CD8-positive, alpha-beta memory T cell (primary cell): ENCODE measurements around the gene ARHGEF40. TPM values are rescaled to one million over a fixed set of nuclear protein-coding genes. Genes with fewer than 3 reads are reported as not detected.
A peak's percentile ranks its signal among the peaks of the same experiment; 100 is the strongest.

Experiments
- CTCF ChIA-PET: fragments of 350-600 bp; sonication (Branson Sonifier 250); formaldehyde crosslinking; loops from one replicate; lab custom pipeline; 2021; ENCODE audit warnings: antibody characterized with exemption; lab: Charles Lee
- POLR2A ChIA-PET: fragments of 350-600 bp; sonication (Branson Sonifier 250); formaldehyde crosslinking; loops from one replicate; lab custom pipeline; 2021; ENCODE audit warnings: antibody characterized with exemption; lab: Charles Lee
- DNase-seq, 5 donors: peaks; one replicate each; pipeline versions ENCODE4 v3.0.0 to v3.0.0-alpha.2; 2020 to 2022; ENCODE audit warnings: mixed read lengths in 1 of 5
- H3K27ac ChIP-seq: one replicate; pipeline ENCODE4 v1.7.0; 2013; ENCODE audit warnings: low read depth, mild to moderate bottlenecking, low read length, moderate library complexity
- H3K27me3 ChIP-seq: 2 replicates; pipeline ENCODE4 v1.7.0; 2013; ENCODE audit warnings: low read length, mild to moderate bottlenecking; ENCODE audit not compliant: insufficient read depth, poor library complexity, severe bottlenecking
- H3K36me3 ChIP-seq: 2 replicates; pipeline ENCODE4 v1.7.0; 2013; ENCODE audit warnings: mild to moderate bottlenecking, low read length, moderate library complexity; ENCODE audit not compliant: insufficient read depth
- H3K4me1 ChIP-seq: 2 replicates; pipeline ENCODE4 v1.7.0; 2013; ENCODE audit warnings: mild to moderate bottlenecking, low read length, moderate library complexity; ENCODE audit not compliant: insufficient read depth
- H3K4me3 ChIP-seq: 2 replicates; pipeline ENCODE4 v1.7.0; 2013; ENCODE audit warnings: mild to moderate bottlenecking, low read length
- H3K9me3 ChIP-seq: 2 replicates; pipeline ENCODE4 v1.7.0; 2013; ENCODE audit warnings: mild to moderate bottlenecking, low read length
- H3K27ac Mint-ChIP-seq, 8 donors: one replicate each; pipeline ENCODE4 v1.8.0; 2020 to 2021; ENCODE audit warnings: mixed read lengths in 8 of 8, mild to moderate bottlenecking in 6 of 8, inconsistent platforms in 3 of 8, moderate library complexity in 3 of 8
- H3K27me3 Mint-ChIP-seq, 2 donors: one replicate each; pipeline ENCODE4 v1.8.0; 2020 to 2021; ENCODE audit warnings: mixed read lengths in 2 of 2, mild to moderate bottlenecking in 1 of 2, moderate library complexity in 1 of 2
- H3K36me3 Mint-ChIP-seq, 3 donors: one replicate each; pipeline ENCODE4 v1.8.0; 2020 to 2021; ENCODE audit warnings: mixed read lengths in 3 of 3, inconsistent platforms in 1 of 3, mild to moderate bottlenecking in 1 of 3
- H3K4me1 Mint-ChIP-seq, 3 donors: one replicate each; pipeline ENCODE4 v1.8.0; 2020 to 2021; ENCODE audit warnings: mixed read lengths in 3 of 3, inconsistent platforms in 1 of 3, mild to moderate bottlenecking in 1 of 3
- H3K4me3 Mint-ChIP-seq, 7 donors: one replicate each; pipeline ENCODE4 v1.8.0; 2020 to 2021; ENCODE audit warnings: mixed read lengths in 7 of 7, mild to moderate bottlenecking in 6 of 7, moderate library complexity in 4 of 7, inconsistent platforms in 2 of 7
- H3K9me3 Mint-ChIP-seq, 5 donors: one replicate each; pipeline ENCODE4 v1.8.0; 2020 to 2022; ENCODE audit warnings: mixed read lengths in 5 of 5, mild to moderate bottlenecking in 3 of 5, moderate library complexity in 2 of 5, inconsistent platforms in 1 of 5
- polyA plus RNA-seq: library from polyadenylated mRNA; unstranded; fragments of 300-500 nt; fragmentation: Illumina TruSeq; gene quantifications from one replicate; pipeline ENCODE4 v1.2.3, GENCODE V29; 2021
- total RNA-seq, 2 experiments: library from RNA; stranded (reverse); gene quantifications; one replicate each; pipeline ENCODE4 v1.2.3, GENCODE V29; 2021

Gene ARHGEF40
- total and polyA plus RNA-seq, 3 experiments from 2014 or later: 0.16 to 0.40 (median 0.39) TPM

DNA sequence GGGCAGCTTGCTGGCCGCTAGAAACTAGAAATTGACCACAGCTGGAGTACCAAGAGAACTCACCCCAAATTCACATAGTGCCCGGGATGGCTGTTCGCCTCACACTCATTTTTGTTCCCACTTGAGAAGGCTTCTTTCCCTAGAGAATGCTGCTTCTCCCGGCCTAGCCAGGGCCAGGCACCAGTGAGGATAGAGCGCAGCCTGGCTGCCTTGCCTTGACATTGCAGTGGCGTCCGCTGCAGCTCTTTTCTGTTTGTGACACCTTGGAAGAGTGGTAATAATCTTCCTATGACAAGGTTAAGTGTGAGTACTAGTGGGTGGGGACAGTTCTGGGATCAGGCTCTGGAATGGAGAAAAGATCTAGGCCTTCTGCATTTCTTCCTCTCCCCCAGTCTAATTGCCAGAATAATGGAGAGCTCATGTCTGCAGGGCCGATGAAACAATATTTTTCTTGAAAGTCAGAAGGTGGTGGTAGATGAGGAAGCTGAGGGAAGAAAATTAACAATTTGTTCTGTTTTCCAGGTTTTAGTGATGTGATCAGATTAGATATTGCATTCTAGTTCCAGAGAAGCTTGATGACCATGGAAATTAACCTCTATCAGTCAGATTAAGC lies 34.5 kb downstream of the ARHGEF40 start:
- peaks cover 0 to 2% (median 0%) of the 10 kb centered on the region in 5 donors for H3K9me3 Mint-ChIP-seq
- POLR2A ChIA-PET: interaction anchor here (1.0 to 2.8 kb wide), 6 partner anchors 12 to 89 kb away, joined by 4 to 11 read pairs (median 8); partner anchors contain the start of gene NDRG2

DNA sequence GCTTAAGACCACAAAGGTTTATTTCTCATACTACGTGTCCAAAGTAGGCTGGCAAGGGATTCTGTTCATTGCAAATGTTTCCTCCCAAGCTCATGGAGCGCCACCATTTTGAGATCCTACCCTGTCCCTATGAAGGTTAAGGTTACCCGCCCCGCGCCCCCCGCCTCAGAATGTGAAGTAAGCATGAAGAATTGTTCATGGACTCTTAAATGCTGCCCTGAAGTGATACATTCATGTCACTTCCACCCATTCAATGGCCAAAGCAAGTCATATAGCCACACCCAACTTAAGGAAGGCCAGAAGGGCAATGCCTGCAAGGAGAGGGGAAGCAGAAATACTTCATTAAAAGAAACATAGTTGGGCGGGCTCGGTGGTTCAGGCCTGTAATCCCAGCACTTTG lies 35.0 kb downstream of the ARHGEF40 start:
- peaks cover 13 to 21% (median 20%) of the 10 kb centered on the region in 3 donors for H3K4me1 Mint-ChIP-seq
- POLR2A ChIA-PET: interaction anchor here (1.0 to 2.8 kb wide), 6 partner anchors 12 to 90 kb away, joined by 4 to 11 read pairs (median 8); partner anchors contain the start of gene NDRG2

More for the DNA sequence above, 34.5 kb downstream of the ARHGEF40 start:
- Histone ChIP-seq H3K27me3 (no peaks in the 10 kb centered on the region), H3K9me3 (no peaks in the 10 kb centered on the region), H3K27ac (peak overlapping the region; percentile 98), H3K4me3 (peak overlapping the region; percentile 99), H3K36me3 (no peaks in the 10 kb centered on the region), H3K4me1 (peaks cover 17% of the 10 kb centered on the region)
- H3K4me1 Mint-ChIP-seq: peaks cover 13 to 24% (median 20%) of the 10 kb centered on the region in 3 donors
- H3K4me3 Mint-ChIP-seq: peak overlapping the region; percentile 79 to 96 (median 88)
- CTCF ChIA-PET: interaction anchor here (0.9 to 12.2 kb wide), 23 partner anchors 10 to 373 kb away, joined by 3 to 201 read pairs (median 6); partner anchors contain the start of genes ARHGEF40 and RNASE7
- H3K27ac Mint-ChIP-seq: peak overlapping the region; percentile 82 to 99 (median 93)
- peaks cover 0 to 5% (median 0%) of the 10 kb centered on the region in 3 donors for H3K36me3 Mint-ChIP-seq
- peaks cover 6 to 10% of the 10 kb centered on the region in 2 donors for H3K27me3 Mint-ChIP-seq
- DNase-seq: peak; percentile 49 to 77 (median 55)

DNA sequence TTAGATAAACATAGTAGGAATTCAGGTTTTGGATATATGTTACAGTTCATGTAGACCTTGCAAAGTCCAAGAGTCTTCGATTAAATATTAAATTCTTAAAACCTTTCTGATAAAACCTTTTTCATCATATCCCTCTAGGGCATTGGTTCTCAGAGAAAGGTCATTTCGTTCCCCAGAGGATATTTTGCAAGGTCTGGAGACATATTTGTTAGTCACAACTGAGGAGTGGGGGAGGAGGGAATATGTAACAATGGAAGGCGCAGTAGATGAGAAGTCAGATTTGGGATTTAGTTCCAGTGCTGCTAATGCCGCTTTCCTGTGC lies 36.0 kb downstream of the ARHGEF40 start:
- Mint-ChIP-seq H3K36me3 (peaks cover 0 to 5% (median 0%) of the 10 kb centered on the region in 3 donors), H3K9me3 (no peaks in the 10 kb centered on the region), H3K27ac (no peak overlapping the region), H3K4me3 (no peak overlapping the region), H3K4me1 (peaks cover 13 to 21% (median 20%) of the 10 kb centered on the region in 3 donors), H3K27me3 (peaks cover 0 to 3% of the 10 kb centered on the region in 2 donors)
- no peak overlapping the region for H3K27ac ChIP-seq
- POLR2A ChIA-PET: no interaction called here
- no peaks in the 10 kb centered on the region for H3K9me3 ChIP-seq
- no peaks in the 10 kb centered on the region for H3K36me3 ChIP-seq
- H3K27me3 ChIP-seq: no peaks in the 10 kb centered on the region
- peaks cover 17% of the 10 kb centered on the region for H3K4me1 ChIP-seq
- H3K4me3 ChIP-seq: no peak overlapping the region
- CTCF ChIA-PET: interaction anchor here (1.0 to 12.2 kb wide), 6 partner anchors 12 to 90 kb away, joined by 3 to 201 read pairs (median 110); no protein-coding TSS in a partner anchor
- no peak for DNase-seq

More for the DNA sequence above, 35.0 kb downstream of the ARHGEF40 start:
- Histone ChIP-seq H3K36me3 (no peaks in the 10 kb centered on the region), H3K27ac (peak overlapping the region; percentile 98), H3K4me1 (peaks cover 17% of the 10 kb centered on the region), H3K4me3 (no peak overlapping the region), H3K27me3 (no peaks in the 10 kb centered on the region), H3K9me3 (no peaks in the 10 kb centered on the region)
- CTCF ChIA-PET: interaction anchor here (0.9 to 12.2 kb wide), 21 partner anchors 10 to 373 kb away, joined by 3 to 201 read pairs (median 6); partner anchors contain the start of genes ARHGEF40 and RNASE7
- peak overlapping the region in 3 of 7 donors; percentile 79 to 96 (median 92) for H3K4me3 Mint-ChIP-seq
- H3K36me3 Mint-ChIP-seq: peaks cover 0 to 5% (median 0%) of the 10 kb centered on the region in 3 donors
- peak overlapping the region in 4 of 8 donors; percentile 91 to 95 (median 92) for H3K27ac Mint-ChIP-seq
- peaks cover 5 to 6% of the 10 kb centered on the region in 2 donors for H3K27me3 Mint-ChIP-seq
- peaks cover 0 to 2% (median 0%) of the 10 kb centered on the region in 5 donors for H3K9me3 Mint-ChIP-seq
- DNase-seq: no peak

DNA sequence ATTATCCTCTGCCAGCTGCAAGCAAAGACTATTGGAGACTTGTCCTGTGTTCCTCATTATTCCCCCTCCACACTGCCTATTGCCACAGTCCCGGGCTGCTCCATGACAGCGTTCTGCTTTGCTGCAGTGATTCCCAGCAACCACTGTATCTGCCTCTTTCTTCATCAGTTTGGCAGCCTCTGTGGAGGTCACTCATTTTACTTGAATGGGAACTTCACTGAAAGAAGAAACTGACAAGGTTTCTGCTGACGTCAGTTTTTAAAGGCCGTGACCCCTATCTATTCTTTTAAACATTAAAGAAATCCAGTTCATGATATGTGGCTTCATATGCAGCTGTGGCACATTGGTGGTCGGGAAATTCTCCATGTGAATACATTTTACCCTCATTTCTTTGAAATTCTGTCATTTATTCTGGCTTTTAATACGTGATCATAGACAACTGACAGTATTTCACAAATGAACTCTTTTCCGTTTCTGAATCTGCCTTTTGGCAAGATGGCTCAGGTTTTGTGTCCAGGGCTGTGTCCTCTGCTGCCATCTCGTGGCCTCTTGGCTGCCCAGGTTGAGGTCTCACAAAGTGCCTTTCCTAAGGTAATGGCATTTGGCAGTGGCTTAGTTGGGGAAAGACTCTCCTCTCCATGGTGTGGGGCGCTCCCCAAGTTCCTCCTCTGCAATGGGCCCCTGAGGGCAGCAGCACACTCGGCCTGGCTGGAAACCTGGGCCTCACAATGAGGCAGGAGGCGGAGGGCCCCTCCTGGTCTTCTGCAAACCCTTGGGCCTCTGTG lies 36.6 kb downstream of the ARHGEF40 start:
- H3K36me3 ChIP-seq: no peaks in the 10 kb centered on the region
- POLR2A ChIA-PET: no interaction called here
- no peaks in the 10 kb centered on the region for H3K27me3 ChIP-seq
- H3K9me3 ChIP-seq: no peaks in the 10 kb centered on the region
- peaks cover 0 to 2% of the 10 kb centered on the region in 2 donors for H3K27me3 Mint-ChIP-seq
- H3K36me3 Mint-ChIP-seq: peaks cover 0 to 5% (median 0%) of the 10 kb centered on the region in 3 donors
- H3K9me3 Mint-ChIP-seq: no peaks in the 10 kb centered on the region
- peak overlapping the region in 3 of 7 donors; percentile 38 to 81 (median 52) for H3K4me3 Mint-ChIP-seq
- peaks cover 13 to 21% (median 20%) of the 10 kb centered on the region in 3 donors for H3K4me1 Mint-ChIP-seq
- H3K4me3 ChIP-seq: peak overlapping the region; percentile 23
- H3K4me1 ChIP-seq: peaks cover 17% of the 10 kb centered on the region
- H3K27ac Mint-ChIP-seq: peak overlapping the region in 6 of 8 donors; percentile 31 to 80 (median 72)
- CTCF ChIA-PET: interaction anchor here (1.0 to 12.2 kb wide), 7 partner anchors 10 to 91 kb away, joined by 3 to 201 read pairs (median 89); no protein-coding TSS in a partner anchor
- H3K27ac ChIP-seq: peak overlapping the region; percentile 38
- DNase-seq: peak; percentile 61 to 81 (median 64)

DNA sequence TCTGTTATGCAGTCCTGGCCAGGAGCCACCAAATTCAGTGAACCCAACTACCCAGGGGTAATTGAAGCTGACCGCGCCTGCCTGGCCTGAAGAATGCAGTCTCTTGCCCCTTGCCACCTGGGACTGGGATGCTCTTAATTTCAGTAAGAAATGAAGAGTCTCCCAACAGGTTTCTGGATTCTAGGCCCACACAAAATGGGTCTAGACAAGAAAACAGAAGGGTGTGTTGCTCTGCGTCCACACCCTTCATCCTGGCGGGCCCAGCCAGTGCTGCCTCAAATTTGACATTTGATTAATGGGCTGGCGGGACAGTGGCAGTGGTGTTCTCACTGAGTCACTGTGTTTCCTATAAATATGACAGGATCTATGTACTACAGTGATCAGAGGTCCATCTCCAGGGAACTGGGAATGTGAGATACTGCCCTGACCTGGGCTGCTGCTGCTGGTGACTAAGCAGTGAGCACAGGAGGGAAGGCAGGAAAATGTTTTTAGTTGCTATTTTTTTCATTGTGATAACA lies 37.2 kb downstream of the ARHGEF40 start:
- peaks cover 13 to 21% (median 20%) of the 10 kb centered on the region in 3 donors for H3K4me1 Mint-ChIP-seq
- H3K27me3 Mint-ChIP-seq: peaks cover 0 to 1% of the 10 kb centered on the region in 2 donors
- Histone ChIP-seq H3K4me1 (peaks cover 17% of the 10 kb centered on the region), H3K9me3 (no peaks in the 10 kb centered on the region), H3K27me3 (no peaks in the 10 kb centered on the region), H3K4me3 (no peak overlapping the region), H3K36me3 (no peaks in the 10 kb centered on the region), H3K27ac (no peak overlapping the region)
- peak overlapping the region in 1 of 7 donors; percentile 81 for H3K4me3 Mint-ChIP-seq
- DNase-seq: no peak
- H3K9me3 Mint-ChIP-seq: no peaks in the 10 kb centered on the region
- POLR2A ChIA-PET: no interaction called here
- peaks cover 0 to 5% (median 0%) of the 10 kb centered on the region in 3 donors for H3K36me3 Mint-ChIP-seq
- CTCF ChIA-PET: interaction anchor here (1.4 to 12.2 kb wide), 6 partner anchors 9 to 92 kb away, joined by 3 to 201 read pairs (median 110); no protein-coding TSS in a partner anchor
- H3K27ac Mint-ChIP-seq: peak overlapping the region in 2 of 8 donors; percentile 73 to 79

DNA sequence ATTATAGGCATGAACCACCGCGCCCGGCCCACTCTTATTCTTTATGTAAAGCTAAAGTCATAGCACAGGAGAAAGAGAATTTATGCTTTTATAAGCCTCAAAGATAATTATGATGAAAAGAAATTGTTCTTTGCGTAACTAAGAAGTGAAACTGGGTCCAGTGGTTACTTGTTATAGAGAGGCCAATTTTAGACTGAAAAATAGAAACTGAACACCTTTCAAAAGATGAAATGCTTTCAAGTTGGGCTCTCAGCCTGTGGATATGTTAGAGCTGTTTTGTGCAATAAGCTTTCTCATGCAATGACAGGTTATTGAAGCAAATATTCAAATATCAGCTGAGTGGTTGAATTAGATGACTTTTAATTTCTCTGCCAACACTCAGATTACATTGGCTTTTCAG lies 38.7 kb downstream of the ARHGEF40 start:
- Mint-ChIP-seq H3K27me3 (peaks cover 0 to 3% of the 10 kb centered on the region in 2 donors), H3K9me3 (no peaks in the 10 kb centered on the region), H3K36me3 (peaks cover 0 to 4% (median 0%) of the 10 kb centered on the region in 3 donors), H3K4me3 (peak overlapping the region in 1 of 7 donors; percentile 17), H3K27ac (no peak overlapping the region), H3K4me1 (peaks cover 6 to 15% (median 11%) of the 10 kb centered on the region in 3 donors)
- ChIA-PET POLR2A (no interaction called here), CTCF (interaction anchor here (1.5 to 12.2 kb wide), 6 partner anchors 15 to 93 kb away, joined by 3 to 201 read pairs (median 110); no protein-coding TSS in a partner anchor)
- Histone ChIP-seq H3K9me3 (no peaks in the 10 kb centered on the region), H3K36me3 (no peaks in the 10 kb centered on the region), H3K4me3 (no peak overlapping the region), H3K27ac (no peak overlapping the region), H3K27me3 (no peaks in the 10 kb centered on the region), H3K4me1 (peaks cover 12% of the 10 kb centered on the region)
- DNase-seq: no peak

DNA sequence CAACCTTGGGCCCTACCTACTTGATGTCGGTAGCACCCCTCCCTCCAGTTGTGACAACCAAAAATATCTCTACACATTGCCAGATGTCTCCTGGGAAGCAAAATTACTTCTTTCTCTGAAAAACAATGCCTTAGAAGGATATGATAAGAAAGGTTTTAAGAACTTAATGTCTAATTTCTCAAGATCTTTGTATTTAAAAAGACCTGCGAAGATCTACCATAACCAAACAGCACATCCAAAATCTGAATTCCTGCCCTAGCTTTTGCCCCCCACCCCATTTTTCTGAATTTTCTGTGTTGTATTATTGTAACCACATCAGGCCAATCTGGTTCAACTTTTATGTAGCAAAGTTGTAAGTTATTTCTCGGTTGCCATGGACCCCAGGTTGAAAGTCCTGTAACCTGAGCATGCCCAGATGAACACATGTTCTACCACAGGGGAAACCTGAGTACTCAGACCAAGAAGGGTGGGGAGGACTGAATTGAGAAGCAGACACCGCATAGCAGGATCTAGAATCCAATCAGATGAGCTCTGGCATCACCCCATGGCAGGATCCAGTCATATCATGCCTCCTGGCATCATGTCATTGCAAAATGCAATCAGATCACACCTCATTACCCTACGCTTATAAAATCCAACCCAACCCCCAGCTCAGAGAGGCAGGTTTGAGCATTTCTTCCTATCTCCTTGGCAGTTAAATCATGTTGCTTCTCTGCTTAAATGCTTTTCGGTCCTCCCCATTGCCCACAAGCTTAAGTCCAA lies 39.5 kb downstream of the ARHGEF40 start:
- Mint-ChIP-seq H3K27ac (peak overlapping the region in 1 of 8 donors; percentile 73), H3K4me3 (peak overlapping the region in 1 of 7 donors; percentile 17), H3K4me1 (peaks cover 5 to 13% (median 9%) of the 10 kb centered on the region in 3 donors), H3K9me3 (no peaks in the 10 kb centered on the region), H3K27me3 (peaks cover 0 to 3% of the 10 kb centered on the region in 2 donors), H3K36me3 (no peaks in the 10 kb centered on the region)
- H3K36me3 ChIP-seq: no peaks in the 10 kb centered on the region
- CTCF ChIA-PET: interaction anchor here (1.2 to 12.2 kb wide), 5 partner anchors 16 to 138 kb away, joined by 4 to 201 read pairs (median 130); no protein-coding TSS in a partner anchor
- no peak overlapping the region for H3K27ac ChIP-seq
- DNase-seq: no peak
- POLR2A ChIA-PET: no interaction called here
- no peaks in the 10 kb centered on the region for H3K9me3 ChIP-seq
- H3K27me3 ChIP-seq: no peaks in the 10 kb centered on the region
- no peak overlapping the region for H3K4me3 ChIP-seq
- H3K4me1 ChIP-seq: peaks cover 11% of the 10 kb centered on the region
